ENCODE data around the gene FAM222A.

Gene FAM222A

DNA sequence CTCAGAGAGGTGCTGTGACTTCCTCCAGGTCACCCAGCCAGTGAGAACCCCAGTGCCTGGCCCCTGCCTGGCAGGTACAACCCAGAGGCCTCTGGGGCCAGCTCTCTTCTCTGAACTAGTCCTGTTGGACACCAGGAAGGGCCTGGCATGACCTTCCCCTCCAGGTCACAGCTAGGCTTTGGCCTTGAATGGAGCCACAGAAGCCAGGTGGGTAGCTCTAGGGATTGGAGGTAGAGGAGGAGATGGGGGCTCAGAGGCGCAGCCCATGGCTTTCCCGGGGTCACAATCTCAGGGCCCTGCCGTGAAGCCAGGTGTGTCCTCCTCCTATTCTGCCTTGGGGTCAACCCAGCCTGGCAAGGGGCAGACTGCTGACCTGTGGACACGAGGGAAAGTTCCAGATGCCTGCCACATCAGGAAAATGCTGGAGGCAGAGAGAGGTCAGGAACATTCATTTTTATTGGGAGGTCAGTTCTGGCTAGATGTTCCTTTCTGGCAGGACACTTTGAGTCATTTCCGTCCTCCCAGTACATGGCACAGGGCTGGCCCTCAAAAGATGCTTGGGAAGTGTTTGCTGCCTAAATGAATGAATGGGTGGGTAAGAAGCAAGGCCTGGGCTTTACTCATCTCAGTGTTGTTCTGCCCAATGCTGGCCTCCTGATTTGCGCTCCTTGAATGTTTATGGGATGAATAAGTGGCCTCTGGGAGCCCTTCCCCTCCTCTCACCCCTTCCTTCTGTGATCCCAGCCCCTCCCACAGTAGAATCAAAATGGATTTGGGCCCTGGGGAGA is 25.4 kb downstream of the FAM222A start:
- no peak for DNase-seq

DNA sequence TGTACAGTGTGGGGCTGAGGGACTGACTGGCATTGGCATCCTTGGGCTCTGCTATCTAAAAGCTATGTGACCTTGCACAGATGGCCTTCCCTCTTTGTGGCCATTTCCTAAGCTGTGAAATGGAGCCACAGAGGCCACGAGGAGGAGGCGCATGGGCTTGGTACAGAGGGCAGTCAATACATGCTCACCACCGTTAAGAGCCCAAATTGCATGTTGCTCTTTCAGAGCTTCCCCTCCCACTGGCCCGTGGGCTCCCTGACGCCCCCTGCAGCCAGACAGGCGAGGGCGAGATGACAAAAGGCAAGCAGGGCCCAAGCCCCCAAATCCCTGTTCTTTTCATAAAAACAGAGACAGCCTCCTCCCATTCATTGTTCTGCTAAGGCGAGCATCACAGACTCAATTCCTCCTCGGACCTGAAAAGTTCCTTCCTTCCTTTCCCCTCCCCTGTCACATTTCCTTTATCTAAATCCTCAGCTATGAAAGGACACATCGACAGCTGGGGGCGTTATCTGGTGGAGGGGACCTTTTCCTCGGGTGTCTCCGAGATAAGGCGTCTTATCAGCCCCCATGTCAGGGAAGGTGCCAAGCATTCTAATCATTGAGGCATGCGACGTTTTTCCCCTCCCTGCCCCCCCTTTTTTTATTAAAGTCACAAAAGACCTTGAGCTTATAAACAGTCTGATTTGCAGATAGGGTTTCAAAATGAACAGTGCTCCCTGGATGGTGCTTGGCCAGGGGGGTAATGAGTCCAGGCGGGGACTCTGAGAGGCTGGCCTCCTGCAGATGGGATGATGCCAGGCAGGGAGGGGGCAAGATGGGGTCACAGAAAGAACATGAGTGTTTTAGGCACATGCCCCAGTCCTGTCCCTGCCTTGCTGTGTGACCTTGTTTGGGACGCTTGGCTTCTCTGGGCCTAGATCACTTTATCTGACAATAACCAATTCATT is 26.4 kb downstream of the FAM222A start:
- no peak for DNase-seq

DNA sequence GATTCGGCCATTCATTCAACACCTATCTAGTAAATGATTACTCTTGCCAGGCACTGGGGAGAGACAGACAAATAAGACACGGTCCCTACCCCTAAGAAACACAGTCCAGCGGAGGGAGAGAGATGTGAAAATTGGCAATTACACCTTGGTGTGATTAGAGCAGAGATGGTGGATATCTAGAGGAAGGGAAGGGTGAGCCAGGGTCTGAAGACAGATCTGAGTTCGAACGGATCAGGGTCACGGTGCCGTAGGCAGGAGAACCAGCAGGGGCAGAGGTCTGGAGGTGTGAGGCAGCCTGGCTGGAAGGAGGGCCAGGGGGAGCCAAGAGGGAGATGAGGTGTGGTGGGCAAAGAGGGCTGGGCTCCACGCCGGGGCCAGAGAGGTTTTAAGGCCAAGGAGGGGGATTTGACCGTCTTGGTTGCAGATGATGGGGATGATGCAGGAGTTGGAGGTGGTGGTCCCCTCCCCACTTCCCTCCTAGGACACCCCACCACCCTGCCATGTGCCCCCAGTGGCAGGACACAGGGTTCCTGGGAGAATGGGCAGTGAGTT is 27.1 kb downstream of the FAM222A start:
- DNase-seq = no peak

DNA sequence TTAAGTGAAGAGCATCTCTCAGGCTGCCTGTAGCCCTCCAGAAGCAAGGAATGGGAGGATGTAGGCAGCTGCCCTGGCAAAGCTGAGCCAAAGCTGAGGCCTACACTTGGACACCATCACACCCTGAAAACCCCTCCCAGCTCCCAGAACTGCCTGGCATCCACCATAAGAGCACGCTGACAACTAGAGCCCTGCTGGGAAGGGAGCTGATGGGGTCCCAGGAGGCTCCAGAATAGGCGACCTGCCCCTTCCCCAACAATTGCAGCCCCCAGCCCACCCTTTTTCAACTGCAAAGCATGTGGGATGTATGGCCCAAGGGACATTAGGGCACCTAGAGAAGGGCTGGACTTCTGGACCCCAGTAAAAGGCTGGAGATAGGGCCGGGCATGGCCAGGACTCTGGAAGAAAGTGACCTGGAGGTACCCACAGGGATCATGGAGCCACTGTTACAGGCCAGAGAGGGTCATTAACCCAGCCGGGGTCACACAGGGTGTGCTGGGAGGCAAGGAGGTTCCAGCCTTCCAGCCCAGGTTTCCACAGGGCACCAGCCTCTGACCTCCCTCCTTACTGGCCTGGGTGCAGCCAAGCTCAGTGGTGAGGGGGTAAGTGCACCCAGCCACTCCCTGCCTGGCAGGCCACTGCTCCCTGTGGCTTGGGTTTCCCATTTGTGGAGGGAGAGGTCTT is 27.8 kb downstream of the FAM222A start:
- no peak for DNase-seq

DNA sequence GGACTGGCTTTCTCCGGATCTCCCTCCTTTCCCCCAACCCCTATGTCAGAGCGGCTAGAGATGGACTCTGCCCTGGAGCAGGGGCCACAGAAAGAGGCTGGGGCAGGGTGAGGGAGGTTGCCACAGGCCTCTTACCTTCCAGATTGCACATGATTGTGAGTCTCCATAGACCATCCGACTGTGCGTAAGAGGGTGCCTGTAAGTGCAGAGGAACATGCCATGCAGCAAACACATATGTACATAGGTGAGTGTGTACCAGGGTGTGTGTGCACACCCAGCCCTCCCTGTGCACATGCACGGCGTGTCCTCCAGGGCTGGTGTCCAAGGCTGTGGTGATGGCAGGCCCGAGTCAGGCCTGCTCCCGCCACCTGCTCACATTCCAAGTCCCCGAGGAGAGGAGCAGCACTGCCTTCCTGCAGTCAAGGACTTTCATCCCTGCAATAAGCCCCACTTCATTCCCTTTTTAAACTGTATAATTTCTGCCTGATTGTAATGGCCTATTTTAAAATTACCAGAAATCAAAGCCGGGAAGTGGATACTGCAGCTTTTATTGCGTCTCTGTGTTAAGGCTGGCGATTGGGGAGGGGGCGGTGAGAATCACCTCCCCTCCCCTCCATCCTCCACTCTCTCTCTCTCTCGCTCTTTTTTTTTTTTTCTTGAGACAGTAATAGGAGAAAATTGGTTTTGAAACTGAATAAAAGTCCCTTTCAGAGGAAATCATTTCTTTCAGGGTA is 28.5 kb downstream of the FAM222A start:
- no peak for DNase-seq

DNA sequence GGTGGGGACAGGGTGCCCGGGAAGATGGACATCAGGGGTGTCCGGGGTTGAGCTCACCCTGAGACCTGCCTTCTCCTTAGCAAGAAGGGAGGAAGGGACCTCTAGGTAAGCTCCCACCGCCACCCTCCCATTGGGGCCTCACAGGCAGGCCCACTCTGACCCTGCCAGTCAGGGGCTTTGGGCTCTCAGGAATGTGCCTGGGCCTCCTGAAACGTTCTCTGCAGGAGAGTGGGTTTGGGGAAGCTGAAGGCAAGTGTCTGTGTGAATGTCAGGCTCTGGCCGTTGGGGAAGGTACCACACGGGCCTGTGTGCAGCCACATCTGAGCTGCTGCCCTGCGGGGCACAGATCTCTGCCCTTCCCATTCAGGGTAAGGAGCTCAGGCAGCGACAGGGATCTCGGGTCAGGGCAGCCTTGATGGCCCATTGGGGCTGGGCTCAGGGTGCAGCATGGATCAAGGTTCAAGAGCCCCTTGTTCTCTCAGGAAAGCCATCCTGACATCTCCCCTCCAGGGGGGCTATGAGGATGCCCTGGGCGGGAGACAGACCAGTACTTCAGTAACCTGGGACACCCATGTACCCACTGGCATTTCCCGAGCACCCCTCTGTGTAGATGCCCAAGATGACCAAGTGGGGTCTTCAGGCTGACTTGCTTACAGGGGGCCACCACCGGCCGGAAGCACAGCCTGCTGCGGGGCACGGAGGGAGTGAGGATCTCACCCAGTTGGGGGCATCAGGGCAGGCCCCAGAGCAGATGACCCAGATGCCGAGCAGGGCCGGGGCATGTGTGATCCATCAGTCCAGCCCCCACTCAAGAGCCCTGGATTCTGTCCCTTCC is 29.7 kb downstream of the FAM222A start:
- no peak for DNase-seq

DNA sequence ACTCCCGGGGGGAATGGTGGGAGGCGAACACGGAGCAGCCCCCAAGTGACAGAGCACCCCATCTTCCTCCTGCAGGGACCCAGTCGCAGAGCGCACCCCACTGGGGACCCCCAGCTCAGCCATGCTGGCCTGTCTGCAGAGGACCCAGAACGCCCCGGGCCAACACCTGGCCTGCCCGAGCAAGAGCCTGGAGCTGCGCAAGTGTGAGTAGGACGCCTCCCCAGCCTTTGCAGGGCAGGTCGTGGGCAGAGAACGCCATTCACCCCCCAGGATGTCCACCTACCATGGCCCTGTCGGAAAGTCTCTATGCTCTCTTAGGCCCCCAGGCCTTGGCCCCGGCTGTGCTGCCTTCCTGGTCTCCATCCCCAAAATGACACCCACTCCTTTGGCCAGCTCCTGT is 30.4 kb downstream of the FAM222A start:
- no peak for DNase-seq

DNA sequence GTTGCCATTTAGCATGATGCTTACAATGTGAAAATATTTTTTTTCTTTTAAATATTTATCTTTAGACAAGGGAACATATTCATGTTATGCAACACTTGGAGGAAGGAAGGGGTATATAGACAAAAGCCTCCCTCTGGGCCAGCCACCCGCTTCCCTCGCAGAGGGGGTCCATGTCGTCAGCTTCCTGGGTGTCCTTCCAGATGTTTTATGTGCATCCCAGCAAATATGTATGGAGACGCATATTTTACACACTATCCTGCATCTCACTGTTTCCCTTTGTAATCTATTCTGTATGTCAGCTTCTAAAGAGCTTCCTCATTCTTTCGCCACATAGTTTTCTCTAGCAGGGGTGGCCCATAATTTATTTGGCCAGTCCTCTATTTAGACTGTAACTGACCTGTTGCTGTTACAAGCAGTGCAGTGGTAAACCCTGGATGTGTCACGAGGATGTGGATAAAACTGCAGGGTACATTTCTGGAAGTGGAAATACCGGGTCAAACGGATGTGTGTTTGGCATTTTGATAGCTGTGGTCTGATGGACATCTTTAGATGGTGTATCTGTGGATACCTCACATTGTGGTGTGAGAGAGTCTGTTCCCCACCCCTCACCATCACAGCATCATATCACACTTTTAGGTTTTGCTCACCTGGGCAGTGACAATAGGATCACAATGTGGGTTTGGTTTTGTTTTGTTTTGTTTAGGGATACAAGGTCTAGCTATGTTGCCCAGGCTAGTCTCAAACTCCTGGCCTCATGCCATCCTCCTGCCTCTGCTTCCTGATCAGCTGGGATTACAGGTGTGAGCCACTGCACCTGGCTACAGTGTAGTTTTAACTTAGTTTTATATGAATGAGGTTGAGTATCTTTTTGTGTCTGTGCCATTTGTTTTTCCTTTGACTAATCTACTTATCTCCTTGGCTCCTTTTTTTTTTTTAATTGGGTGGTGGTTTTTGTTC is 31.6 kb downstream of the FAM222A start:
- DNase-seq = no peak

DNA sequence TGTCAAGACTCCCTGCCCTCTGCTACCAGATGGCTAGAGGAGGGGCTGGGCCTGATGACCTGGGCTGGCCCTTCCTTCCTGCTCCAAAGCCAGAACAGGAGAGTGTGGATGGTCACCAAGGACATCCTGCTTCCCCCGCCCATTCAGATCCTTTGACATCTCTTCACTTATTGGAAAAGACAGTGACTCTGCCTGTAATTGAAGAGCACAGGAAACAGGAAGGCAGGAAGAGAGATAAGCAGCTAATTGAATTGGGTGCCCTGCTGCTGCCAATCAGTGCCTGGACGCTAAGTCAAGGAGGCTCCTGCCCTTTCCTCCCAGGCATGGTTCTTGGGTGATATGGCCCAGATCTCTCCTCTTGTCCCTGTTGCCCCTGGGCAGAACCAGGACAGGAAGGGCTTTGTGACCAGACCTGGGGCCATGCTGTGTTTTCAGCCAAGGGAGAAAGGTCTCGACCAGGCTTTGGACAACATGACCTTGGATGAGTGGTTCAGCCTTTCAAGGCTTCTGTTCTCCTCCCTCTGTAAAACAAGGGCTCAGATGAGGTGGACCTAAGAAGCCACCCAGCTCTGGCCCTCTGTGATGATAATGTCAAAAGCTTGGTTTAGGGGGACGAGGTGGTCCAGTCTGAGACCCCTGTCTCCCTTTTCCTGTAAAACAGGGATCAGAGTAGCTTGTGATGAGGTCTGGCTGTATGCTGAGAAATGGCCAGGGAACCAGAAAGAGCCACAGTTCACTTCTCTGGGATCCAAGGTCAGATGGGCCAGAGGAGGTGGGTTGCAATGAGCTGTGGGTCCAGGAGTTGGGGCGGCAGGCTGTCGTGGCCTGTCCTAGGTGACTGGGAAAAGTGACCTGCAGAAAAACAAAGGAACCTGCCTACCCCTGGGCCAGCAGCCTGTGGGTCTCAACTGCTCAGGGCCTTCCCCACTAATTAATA is 38.8 kb downstream of the FAM222A start:
- DNase-seq = no peak

DNA sequence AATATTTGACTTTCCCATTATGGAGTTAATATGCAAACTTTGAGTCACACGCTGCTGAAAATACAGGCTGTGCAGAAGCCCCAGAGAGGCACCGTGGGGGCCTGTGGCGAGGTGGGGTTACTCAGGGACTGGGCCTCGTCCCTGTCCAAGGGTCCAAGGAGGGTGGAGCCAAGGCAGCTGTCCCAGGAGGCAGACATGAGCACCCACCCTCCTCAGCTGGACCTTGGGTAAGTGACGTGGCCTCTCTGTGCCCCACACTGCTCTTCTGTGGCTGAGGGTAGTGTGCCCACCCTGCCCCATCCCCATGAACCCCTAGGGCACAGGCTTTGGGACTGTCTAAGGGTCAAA is 39.4 kb downstream of the FAM222A start:
- DNase-seq = no peak

DNA sequence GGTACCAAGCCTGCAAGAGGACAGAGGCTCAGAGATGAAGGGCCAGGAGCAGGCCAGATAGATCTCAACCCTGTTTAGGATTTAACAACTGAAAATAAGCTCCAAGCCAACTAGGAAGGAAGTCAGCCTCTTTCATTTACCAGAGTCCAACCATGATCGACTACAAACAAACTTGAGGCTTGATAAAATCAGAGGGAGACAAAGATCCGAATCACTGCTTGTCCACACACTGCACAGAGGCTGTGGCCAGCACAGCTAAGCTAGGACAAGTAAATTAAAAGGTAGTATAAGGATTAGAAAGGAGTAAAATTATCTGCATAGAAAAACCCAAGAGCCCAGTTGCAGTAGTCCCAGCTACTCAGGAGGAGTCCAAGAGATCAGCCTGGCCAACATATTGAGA is 40.3 kb downstream of the FAM222A start:
- no peak for DNase-seq

DNA sequence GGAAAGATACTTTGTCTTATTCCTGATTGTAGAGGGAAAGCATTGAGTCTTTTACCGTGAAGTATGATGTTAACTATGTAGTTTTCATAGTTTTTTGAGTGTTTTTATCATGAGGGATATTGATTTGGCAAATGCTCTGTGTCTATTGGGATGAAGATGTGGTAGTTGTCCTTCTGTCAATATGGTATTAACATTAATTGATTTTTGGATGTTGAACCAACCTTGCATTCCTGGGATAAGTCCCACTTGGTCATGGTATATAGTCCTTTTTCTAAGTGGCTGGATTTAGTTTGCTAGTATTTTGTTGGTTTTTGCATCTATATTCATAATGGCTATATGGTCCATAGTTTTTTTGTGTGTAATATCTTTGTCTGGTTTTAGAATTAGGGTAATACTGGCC is 42.8 kb downstream of the FAM222A start:
- no peak for DNase-seq

DNA sequence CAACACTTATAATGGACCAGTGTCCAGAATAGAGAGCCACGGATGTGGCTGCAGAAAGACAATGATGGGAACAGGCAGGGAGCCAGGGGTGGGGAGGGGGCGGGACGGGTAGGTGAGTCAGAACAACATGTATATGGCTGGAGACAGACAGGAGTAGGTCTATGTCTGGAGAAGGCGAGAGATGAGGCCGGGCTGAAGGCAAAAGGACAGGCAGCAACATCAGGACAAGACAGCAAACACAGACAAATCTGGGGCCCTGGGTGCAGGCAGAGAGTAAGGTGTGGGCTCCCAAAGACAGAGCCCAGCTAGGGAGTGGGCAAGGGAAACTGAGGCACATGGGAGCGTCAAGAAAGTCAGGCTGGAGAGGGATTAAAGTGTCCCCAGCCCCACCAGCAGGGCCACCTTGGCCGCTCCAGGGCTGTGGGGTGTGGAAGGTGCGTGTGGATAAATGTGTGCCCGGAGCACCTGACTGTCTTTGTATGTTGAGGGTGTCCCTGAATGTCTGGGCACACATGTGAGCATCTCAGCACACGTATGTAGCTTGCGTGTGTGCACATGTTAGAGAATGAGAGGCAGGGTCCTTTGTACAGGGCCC is 44.1 kb downstream of the FAM222A start:
- DNase-seq = no peak

DNA sequence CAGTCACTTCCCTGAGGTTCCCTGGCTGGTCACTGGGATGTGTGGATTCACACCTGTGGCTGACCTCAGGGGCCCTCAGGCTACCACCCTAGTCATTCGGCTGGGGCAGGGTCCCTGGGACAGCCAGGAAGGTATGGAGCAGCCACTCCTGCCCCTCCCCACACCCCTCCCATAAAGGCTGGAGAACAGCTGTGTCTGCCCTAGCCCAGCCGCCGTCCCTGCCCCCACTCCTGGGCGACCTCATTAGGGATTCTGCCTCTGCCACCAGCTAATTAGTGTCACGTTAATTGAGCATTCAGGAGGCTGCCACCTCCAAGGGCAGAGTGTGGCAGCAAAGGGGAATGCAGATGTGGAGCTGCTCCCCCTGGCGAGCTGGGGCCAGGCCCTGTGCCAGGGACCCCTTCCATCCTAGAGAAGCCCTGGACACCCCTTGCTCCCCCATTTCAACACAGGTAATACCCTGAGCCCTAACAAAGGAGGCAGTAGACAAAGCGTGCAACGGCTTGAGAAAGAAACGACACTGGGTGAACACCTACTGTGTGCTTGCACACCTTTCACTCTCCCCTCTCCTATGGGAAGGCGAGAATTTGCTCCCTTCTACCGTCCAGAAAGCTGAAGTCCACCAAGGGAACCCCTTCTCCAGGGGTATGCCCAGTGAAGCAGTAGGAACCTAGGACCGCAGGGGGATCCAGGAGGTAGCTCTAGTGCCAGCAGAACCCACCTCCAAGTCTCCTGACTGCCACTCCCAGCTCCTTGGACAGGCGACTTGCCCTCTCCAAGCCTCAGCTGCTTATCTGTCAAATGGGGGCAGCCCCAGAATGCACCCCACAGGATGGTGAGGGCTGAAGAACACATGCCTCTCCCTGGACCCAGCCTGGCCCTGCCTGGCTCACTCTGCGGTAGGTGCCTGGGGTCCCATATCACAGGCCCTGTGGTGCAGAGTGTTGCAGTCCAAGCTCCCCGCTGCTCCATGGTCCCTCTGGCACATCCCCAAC is 45.1 kb downstream of the FAM222A start:
- no peak for DNase-seq

DNA sequence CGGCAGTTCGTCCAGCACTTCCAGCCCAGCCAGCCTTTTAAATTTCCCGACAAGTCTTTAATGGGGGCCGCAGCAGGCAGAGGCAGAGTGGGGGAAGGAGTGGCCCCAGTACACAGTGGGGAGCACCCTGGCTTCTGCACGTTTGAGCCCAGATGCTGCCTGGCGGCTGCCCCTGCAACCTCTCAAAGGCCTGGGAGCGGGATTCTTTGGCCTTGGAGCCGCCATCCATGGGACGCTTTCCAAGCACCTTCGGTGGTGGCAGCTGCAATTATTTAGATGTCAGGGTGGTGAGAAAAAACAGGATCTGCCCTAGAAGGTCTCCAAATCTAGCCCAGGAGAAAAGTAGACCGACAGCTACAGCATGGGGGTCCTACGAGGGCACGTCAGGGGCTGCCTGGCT is 46.0 kb downstream of the FAM222A start:
- DNase-seq = no peak

DNA sequence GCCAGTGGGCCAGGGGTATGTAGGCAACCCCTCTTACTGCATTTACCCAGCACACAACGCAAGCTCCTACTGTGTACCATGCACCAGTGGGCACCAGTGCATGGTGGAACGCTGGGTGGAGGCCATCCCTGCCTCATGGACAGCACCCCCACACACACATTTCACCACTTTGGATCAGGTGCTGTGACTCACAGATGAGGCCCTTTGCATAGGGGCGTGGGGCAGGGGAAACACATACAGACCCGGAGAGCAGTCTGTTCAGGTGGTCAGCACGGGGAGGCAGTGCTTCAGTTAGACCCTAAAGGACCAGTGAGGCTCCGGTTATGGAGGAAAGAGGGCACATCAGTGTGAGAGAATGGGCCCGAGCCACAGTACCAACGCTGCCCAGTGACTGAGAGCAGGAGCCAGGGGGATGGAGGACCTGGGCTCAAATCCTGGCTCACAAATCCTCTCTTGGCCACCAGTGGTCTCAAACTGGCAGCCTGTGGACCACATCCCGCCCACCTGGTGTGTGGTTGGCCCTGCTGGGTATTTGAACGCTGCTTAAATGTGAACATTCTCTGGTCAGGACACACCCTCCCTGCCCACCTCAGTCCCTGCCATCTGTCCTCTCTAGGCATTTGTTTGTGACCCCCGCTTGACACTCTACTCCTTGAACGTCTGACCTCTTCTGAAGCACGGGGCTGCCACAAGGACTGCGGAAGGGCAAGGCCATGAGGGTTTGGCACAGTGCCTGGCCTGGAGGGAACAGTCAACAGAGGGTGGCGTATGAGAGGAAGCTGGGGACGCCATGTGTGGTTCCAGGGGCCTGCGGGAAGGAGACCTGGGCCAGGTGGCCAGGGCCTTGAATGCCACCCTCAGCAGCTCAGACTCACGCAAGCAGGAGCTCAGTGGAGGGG is 46.7 kb downstream of the FAM222A start:
- no peak for DNase-seq
